DOHH2 (cell line): Measurements from ENCODE around the gene ELANE.

Source experiments
- H3F3A ChIP-seq: fragments of 200-600 bp; sonication (generic), shearing (Covaris generic); 2 replicates; pipeline ENCODE4 v1.6.0; 2016; ENCODE audit warnings: antibody characterized with exemption, mild to moderate bottlenecking; ENCODE audit not compliant: control insufficient read depth, insufficient read depth
- H3K27ac ChIP-seq: fragments of 200-600 bp; sonication (generic); 2 replicates; pipeline ENCODE4 v1.5.1; 2014; ENCODE audit warnings: low read depth, mild to moderate bottlenecking, low read length, moderate library complexity
- H3K27me3 ChIP-seq: fragments of 200-600 bp; sonication (generic); 2 replicates; pipeline ENCODE4 v1.6.1; 2014; ENCODE audit warnings: mild to moderate bottlenecking, low read length, mixed read lengths; ENCODE audit not compliant: control insufficient read depth
- H3K36me3 ChIP-seq: fragments of 200-600 bp; sonication (generic); 2 replicates; pipeline ENCODE4 v1.6.1; 2014; ENCODE audit warnings: mild to moderate bottlenecking, low read length, moderate library complexity, mixed read lengths; ENCODE audit not compliant: control insufficient read depth
- H3K4me1 ChIP-seq: fragments of 200-600 bp; sonication (generic); 2 replicates; pipeline ENCODE4 v1.6.1; 2014; ENCODE audit warnings: mild to moderate bottlenecking, low read length, mixed read lengths; ENCODE audit not compliant: control insufficient read depth
- H3K4me2 ChIP-seq: fragments of 200-600 bp; sonication (generic); 2 replicates; pipeline ENCODE4 v1.6.0; 2014; ENCODE audit warnings: mild to moderate bottlenecking, low read length, moderate library complexity
- H3K4me3 ChIP-seq: fragments of 200-600 bp; sonication (generic); 2 replicates; pipeline ENCODE4 v1.5.1; 2014; ENCODE audit warnings: mild to moderate bottlenecking, low read length, mixed read lengths
- H3K79me2 ChIP-seq: fragments of 200-600 bp; sonication (generic); 2 replicates; pipeline ENCODE4 v1.6.1; 2014; ENCODE audit warnings: mild to moderate bottlenecking, low read length, mixed read lengths; ENCODE audit not compliant: control insufficient read depth
- H3K9me2 ChIP-seq: fragments of 200-600 bp; sonication (generic); replicated peaks from 2 replicates; pipeline ENCODE4 v1.6.1; 2014; ENCODE audit warnings: mild to moderate bottlenecking, low read length, mixed read lengths; ENCODE audit not compliant: control insufficient read depth
- H3K9me3 ChIP-seq: fragments of 200-600 bp; sonication (generic); 2 replicates; pipeline ENCODE4 v1.6.1; 2014; ENCODE audit warnings: antibody characterized with exemption, low read length, mixed read lengths; ENCODE audit not compliant: control insufficient read depth, insufficient read depth
- H4K20me1 ChIP-seq: fragments of 200-600 bp; sonication (generic); 2 replicates; pipeline ENCODE4 v1.6.0; 2014; ENCODE audit warnings: low read depth, mild to moderate bottlenecking, antibody characterized with exemption, low read length, moderate library complexity; ENCODE audit not compliant: control insufficient read depth, insufficient read depth
- CTCF ChIP-seq: fragments of 200-600 bp; sonication (generic); IDR thresholded peaks from one replicate; pipeline ENCODE4 v1.5.1; 2014; ENCODE audit warnings: antibody characterized with exemption, mild to moderate bottlenecking, low read depth, low read length; ENCODE audit not compliant: poor library complexity, severe bottlenecking
- EZH2phosphoT487 ChIP-seq: fragments of 200-600 bp; sonication (generic); IDR thresholded peaks from 2 replicates; pipeline ENCODE4 v1.6.1; 2017; ENCODE audit warnings: borderline replicate concordance, mild to moderate bottlenecking, antibody characterized with exemption, low read length, moderate library complexity, mixed read lengths

The ELANE gene

GRCh38 chr19:870314-870713 is 18.2 kb downstream of the ELANE start:
- no peaks in the 10 kb centered on the region for H3K9me3 ChIP-seq
- H3K4me3 ChIP-seq, result no peak overlapping the region
- TF ChIP-seq EZH2phosphoT487 (no peak), CTCF (no peak)
- no peaks in the 10 kb centered on the region for H3K9me2 ChIP-seq
- peaks cover 5% of the 10 kb centered on the region; the same call in 1 of the 2 replicates for H3F3A ChIP-seq
- H3K4me1 ChIP-seq, result peaks cover 9% of the 10 kb centered on the region
- H3K27ac ChIP-seq, result no peak overlapping the region
- H3K27me3 ChIP-seq, result no peaks in the 10 kb centered on the region
- no peak overlapping the region for H3K4me2 ChIP-seq
- no peaks in the 10 kb centered on the region for H3K36me3 ChIP-seq
- peaks cover 5% of the 10 kb centered on the region for H4K20me1 ChIP-seq
- no peaks in the 10 kb centered on the region for H3K79me2 ChIP-seq

- no peaks in the 10 kb centered on the region for H3K9me3 ChIP-seq
- H3K4me2 ChIP-seq, result no peak overlapping the region
- H3K4me3 ChIP-seq, result no peak overlapping the region
- peaks cover 9% of the 10 kb centered on the region for H3K4me1 ChIP-seq
- H3K79me2 ChIP-seq, result no peaks in the 10 kb centered on the region
- H3K27me3 ChIP-seq, result no peaks in the 10 kb centered on the region
- no peaks in the 10 kb centered on the region for H3K9me2 ChIP-seq
- H3K27ac ChIP-seq, result no peak overlapping the region
- peaks cover 5% of the 10 kb centered on the region for H4K20me1 ChIP-seq
- TF ChIP-seq CTCF (no peak), EZH2phosphoT487 (no peak)
- H3K36me3 ChIP-seq, result no peaks in the 10 kb centered on the region
- H3F3A ChIP-seq, result peaks cover 5% of the 10 kb centered on the region; the same call in 1 of the 2 replicates
Observed at GRCh38 chr19:870963-871401, 18.9 kb downstream of the ELANE start.

- peaks cover 5% of the 10 kb centered on the region; the same call in 1 of the 2 replicates for H3F3A ChIP-seq
- H3K27me3 ChIP-seq, result no peaks in the 10 kb centered on the region
- no peaks in the 10 kb centered on the region for H3K9me3 ChIP-seq
- H3K4me2 ChIP-seq, result peak overlapping the region; percentile 71
- no peaks in the 10 kb centered on the region for H3K36me3 ChIP-seq
- no peak overlapping the region for H3K27ac ChIP-seq
- TF ChIP-seq CTCF (no peak), EZH2phosphoT487 (no peak)
- H3K4me3 ChIP-seq, result peak overlapping the region; percentile 63; the same call in 1 of the 2 replicates
- H3K79me2 ChIP-seq, result no peaks in the 10 kb centered on the region
- H3K9me2 ChIP-seq, result no peaks in the 10 kb centered on the region
- peaks cover 9% of the 10 kb centered on the region for H3K4me1 ChIP-seq
- peaks cover 5% of the 10 kb centered on the region for H4K20me1 ChIP-seq
Observed at GRCh38 chr19:871446-872265, 19.6 kb downstream of the ELANE start.
